HCT116 (cell line): Measurements from ENCODE around the gene CSNK2B. TPM values are rescaled to one million over a fixed set of nuclear protein-coding genes. Genes with fewer than 3 reads are reported as not detected.

Experiments used
- ATAC-seq: fragments of 200-7000 bp; cut with Tn5 transposase; 2 replicates; pipeline ENCODE4 v1.9.1; 2020; ENCODE audit warnings: mild to moderate bottlenecking, moderate library complexity
- BruUV-seq: library from RNA; stranded (reverse); fragments of 400-500 nt; replicated peaks from 2 replicates; lab custom pipeline; 2021; lab: Mats Ljungman, UMichigan
- CTCF ChIA-PET: fragments of 300-600 bp; sonication (Branson Sonifier 250); formaldehyde crosslinking; loops from one replicate; lab custom pipeline; 2021; ENCODE audit warnings: antibody characterized with exemption; lab: Charles Lee
- POLR2A ChIA-PET: fragments of 300-600, 350-600 bp; sonication (Branson Sonifier 250); formaldehyde crosslinking; loops from one replicate; lab custom pipeline; 2021; ENCODE audit warnings: antibody characterized with exemption; lab: Charles Lee
- RAD21 ChIA-PET, 2 experiments: fragments of 300-600 bp; sonication (Branson Sonifier 250); formaldehyde crosslinking; loops; one replicate each; lab custom pipeline; 2023; ENCODE audit warnings: low total read pairs in 2 of 2; ENCODE audit not compliant: uncharacterized antibody in 2 of 2, unreplicated experiment in 2 of 2, low non-redundant PET in 1 of 2; lab: Charles Lee
- DNase-seq: peaks from one replicate; pipeline ENCODE4 v3.0.0-alpha.2; 2010; ENCODE audit warnings: low read depth, low spot score
- H2AFZ ChIP-seq: fragments of 200-600 bp; shearing (Covaris generic), sonication (generic); 2 replicates; pipeline ENCODE4 v1.6.1; 2017; ENCODE audit warnings: low read depth, mixed run types, mixed read lengths, antibody characterized with exemption, low read length; ENCODE audit not compliant: poor library complexity, severe bottlenecking
- H3K27ac ChIP-seq: 2 replicates; pipeline ENCODE4 v1.5.1; 2012; ENCODE audit warnings: low read depth, low read length
- H3K27me3 ChIP-seq: fragments of 200-600 bp; sonication (generic); 2 replicates; pipeline ENCODE4 v1.6.1; 2016; ENCODE audit warnings: mixed run types, low read length, mixed read lengths; ENCODE audit not compliant: insufficient read depth
- H3K36me3 ChIP-seq, 2 experiments: fragments of 200-500 bp in 1 of 2; fragments of 200-600 bp in 1 of 2; sonication (Bioruptor generic) in 1 of 2; sonication (generic) in 1 of 2; 2 replicates each; pipeline versions ENCODE4 v1.5.1 to v1.6.1; 2014 to 2016; ENCODE audit warnings: low read length in 2 of 2, inconsistent platforms in 1 of 2, mixed read lengths in 1 of 2, mixed run types in 1 of 2; ENCODE audit not compliant: insufficient read depth in 2 of 2, control insufficient read depth in 1 of 2
- H3K4me1 ChIP-seq, 2 experiments: fragments of 200-600 bp in 1 of 2; sonication (generic) in 1 of 2; 2 replicates each; pipeline versions ENCODE4 v1.5.1 to v1.6.1; 2012 to 2017; ENCODE audit warnings: low read length in 2 of 2, inconsistent platforms in 1 of 2, mild to moderate bottlenecking in 1 of 2, mixed read lengths in 1 of 2, mixed run types in 1 of 2, moderate library complexity in 1 of 2; ENCODE audit not compliant: insufficient read depth in 2 of 2, control insufficient read depth in 1 of 2
- H3K4me2 ChIP-seq: fragments of 200-600 bp; sonication (generic); 2 replicates; pipeline ENCODE4 v1.6.1; 2017; ENCODE audit warnings: mixed run types, low read length, mixed read lengths
- H3K4me3 ChIP-seq, 2 experiments: fragments of 200-600 bp in 1 of 2; sonication (generic) in 1 of 2; replicated peaks in 1 of 2; 2 replicates each; pipeline ENCODE4 v1.5.1; 2011 to 2016; ENCODE audit warnings: low read length in 2 of 2, control low read depth in 1 of 2, low read depth in 1 of 2, mild to moderate bottlenecking in 1 of 2, mixed read lengths in 1 of 2, mixed run types in 1 of 2
- H3K79me2 ChIP-seq: fragments of 200-600 bp; sonication (generic); 2 replicates; pipeline ENCODE4 v1.6.1; 2017; ENCODE audit warnings: mild to moderate bottlenecking, mixed run types, low read length, moderate library complexity, mixed read lengths; ENCODE audit not compliant: insufficient read depth
- H3K9ac ChIP-seq: fragments of 200-600 bp; sonication (generic); 2 replicates; pipeline ENCODE4 v1.6.1; 2016; ENCODE audit warnings: low read length, mixed read lengths
- H3K9me2 ChIP-seq: fragments of 200-600 bp; sonication (generic), shearing (Covaris generic); 2 replicates; pipeline ENCODE4 v1.6.1; 2017; ENCODE audit warnings: mixed run types, mild to moderate bottlenecking, moderate library complexity; ENCODE audit not compliant: insufficient read depth
- H3K9me3 ChIP-seq, 2 experiments: fragments of 200-500 bp in 1 of 2; fragments of 200-600 bp in 1 of 2; sonication (Bioruptor generic) in 1 of 2; sonication (generic) in 1 of 2; 2 replicates each; pipeline ENCODE4 v1.6.1; 2014 to 2017; ENCODE audit warnings: low read length in 2 of 2, mixed read lengths in 2 of 2, inconsistent platforms in 1 of 2, low read depth in 1 of 2, mild to moderate bottlenecking in 1 of 2, mixed run types in 1 of 2, moderate library complexity in 1 of 2; ENCODE audit not compliant: control insufficient read depth in 1 of 2, insufficient read depth in 1 of 2
- H4K20me1 ChIP-seq: fragments of 200-600 bp; sonication (generic), shearing (Covaris generic); 2 replicates; pipeline ENCODE4 v1.6.1; 2017; ENCODE audit warnings: mixed run types, mild to moderate bottlenecking, moderate library complexity; ENCODE audit not compliant: insufficient read depth
- ATF3 ChIP-seq: IDR thresholded peaks from 2 replicates; pipeline ENCODE4 v1.6.1; 2012
- CBX3 ChIP-seq: IDR thresholded peaks from 2 replicates; pipeline ENCODE4 v1.6.1; 2012; ENCODE audit warnings: low read depth
- EZH2phosphoT487 ChIP-seq: fragments of 200-600 bp; IDR thresholded peaks from 2 replicates; pipeline ENCODE4 v1.6.1; 2018; ENCODE audit warnings: antibody characterized with exemption, borderline replicate concordance
- RAD21 ChIP-seq: IDR thresholded peaks from 2 replicates; pipeline ENCODE4 v1.6.1; 2012; ENCODE audit warnings: low read depth, mild to moderate bottlenecking
- SIN3A ChIP-seq: IDR thresholded peaks from 2 replicates; pipeline ENCODE4 v1.6.1; 2012; ENCODE audit warnings: low read depth
- SP1 ChIP-seq: IDR thresholded peaks from 2 replicates; pipeline ENCODE4 v1.6.1; 2012; ENCODE audit warnings: low read depth
- YY1 ChIP-seq: IDR thresholded peaks from 2 replicates; pipeline ENCODE4 v1.6.1; 2011; ENCODE audit warnings: low read length, low read depth, moderate library complexity, mild to moderate bottlenecking; ENCODE audit not compliant: insufficient replicate concordance; ENCODE audit errors: extremely low read depth
- ZBTB33 ChIP-seq: IDR thresholded peaks from 2 replicates; pipeline ENCODE4 v1.6.1; 2011; ENCODE audit warnings: mild to moderate bottlenecking, low read length, moderate library complexity; ENCODE audit not compliant: insufficient replicate concordance; ENCODE audit errors: extremely low read depth
- intact Hi-C: fragments of 100-400 bp; cut with micrococcal nuclease; formaldehyde crosslinking; loops from 2 replicates; pipeline ENCODE4 v1.10.0; 2022
- total RNA-seq: library from RNA; stranded (reverse); gene quantifications from one replicate; pipeline ENCODE4 v1.2.1, GENCODE V29; 2021; ENCODE audit not compliant: unreplicated experiment
- TF ChIP-seq, protein P1 (sequence below), 3 experiments: fragments of 200-600 bp in 1 of 3; sonication (generic) in 1 of 3; IDR thresholded peaks in 2 of 3; conservative IDR thresholded peaks in 1 of 3; 2 replicates each; pipeline ENCODE4 v1.5.1; 2012 to 2017; ENCODE audit warnings: low read depth in 2 of 3, low read length in 2 of 3, antibody characterized with exemption in 1 of 3, borderline replicate concordance in 1 of 3, control low read depth in 1 of 3, mild to moderate bottlenecking in 1 of 3, mixed read lengths in 1 of 3, mixed run types in 1 of 3, moderate library complexity in 1 of 3; ENCODE audit not compliant: insufficient read depth in 1 of 3

Gene CSNK2B
- total RNA-seq, 1 experiment from 2014 or later, result 210 TPM

DNA sequence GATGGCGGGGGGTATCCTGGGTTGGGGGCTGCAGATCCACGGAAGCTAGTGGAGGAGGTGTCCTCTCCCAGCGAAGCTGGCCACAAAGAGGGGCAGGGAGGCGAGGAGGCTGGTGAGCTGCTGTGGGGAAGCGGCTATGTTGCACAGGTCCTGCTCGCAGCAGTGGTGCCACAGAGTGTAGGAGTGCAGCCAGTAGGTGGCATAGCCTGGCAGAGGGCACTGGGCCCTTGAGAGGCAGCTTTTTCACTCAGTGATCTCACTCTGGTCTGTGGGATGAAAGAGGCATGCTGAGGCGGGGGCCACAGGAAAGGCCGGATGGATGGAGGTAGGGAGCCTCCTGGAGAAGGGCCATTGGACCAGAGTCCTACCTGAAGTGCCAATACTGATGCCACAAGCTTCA lies 46.4 kb downstream of the CSNK2B start:
- H3K9me2 ChIP-seq, result no peaks in the 10 kb centered on the region
- H3K27me3 ChIP-seq, result no peaks in the 10 kb centered on the region
- no peaks in the 10 kb centered on the region for H3K36me3 ChIP-seq
- H3K27ac ChIP-seq, result no peak overlapping the region
- H3K79me2 ChIP-seq, result no peaks in the 10 kb centered on the region
- no peak overlapping the region for H3K4me2 ChIP-seq
- no peaks in the 10 kb centered on the region for H4K20me1 ChIP-seq
- intact Hi-C loops, result no loop called here
- DNase-seq (no peak), ATAC-seq (peak; percentile 70)
- TF ChIP-seq YY1, result no peak
- no peak for TF ChIP-seq CBX3
- TF ChIP-seq EZH2phosphoT487, result no peak
- no peak for TF ChIP-seq ZBTB33
- TF ChIP-seq ATF3, result no peak
- no peak for TF ChIP-seq SP1
- TF ChIP-seq, protein P1, sequence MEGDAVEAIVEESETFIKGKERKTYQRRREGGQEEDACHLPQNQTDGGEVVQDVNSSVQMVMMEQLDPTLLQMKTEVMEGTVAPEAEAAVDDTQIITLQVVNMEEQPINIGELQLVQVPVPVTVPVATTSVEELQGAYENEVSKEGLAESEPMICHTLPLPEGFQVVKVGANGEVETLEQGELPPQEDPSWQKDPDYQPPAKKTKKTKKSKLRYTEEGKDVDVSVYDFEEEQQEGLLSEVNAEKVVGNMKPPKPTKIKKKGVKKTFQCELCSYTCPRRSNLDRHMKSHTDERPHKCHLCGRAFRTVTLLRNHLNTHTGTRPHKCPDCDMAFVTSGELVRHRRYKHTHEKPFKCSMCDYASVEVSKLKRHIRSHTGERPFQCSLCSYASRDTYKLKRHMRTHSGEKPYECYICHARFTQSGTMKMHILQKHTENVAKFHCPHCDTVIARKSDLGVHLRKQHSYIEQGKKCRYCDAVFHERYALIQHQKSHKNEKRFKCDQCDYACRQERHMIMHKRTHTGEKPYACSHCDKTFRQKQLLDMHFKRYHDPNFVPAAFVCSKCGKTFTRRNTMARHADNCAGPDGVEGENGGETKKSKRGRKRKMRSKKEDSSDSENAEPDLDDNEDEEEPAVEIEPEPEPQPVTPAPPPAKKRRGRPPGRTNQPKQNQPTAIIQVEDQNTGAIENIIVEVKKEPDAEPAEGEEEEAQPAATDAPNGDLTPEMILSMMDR (IDR thresholded peaks at IDR 0.05 in 2 of 3, conservative IDR thresholded peaks at IDR 0.05 in 1 of 3; ENCODE audit: borderline replicate concordance in 1 of 3, insufficient read depth in 1 of 3, low read depth in 2 of 3, low read length in 2 of 3), result peak in 2 of 3 experiments; percentile 22 to 38; a peak in 4 of 6 replicates
- TF ChIP-seq SIN3A, result no peak
- TF ChIP-seq RAD21, result peak; percentile 60
- no TSS peak for BruUV-seq
- ChIA-PET RAD21 (no interaction called here), POLR2A (interaction anchor here (1.1 kb wide), 1 partner anchor 115 kb away, joined by 3 read pairs; the partner anchor contains the start of gene HSPA1B), CTCF (interaction anchor here (1.0 to 1.5 kb wide), 4 partner anchors 9 to 118 kb away, joined by 3 to 4 read pairs (median 3); partner anchors contain the start of genes ABHD16A and CLIC1)
- H3K4me3 ChIP-seq, result no peak overlapping the region
- H3K9ac ChIP-seq, result no peak overlapping the region
- peaks cover 16 to 27% of the 10 kb centered on the region in 2 experiments; a peak in 3 of 4 replicates for H3K4me1 ChIP-seq
- no peak overlapping the region for H2AFZ ChIP-seq
- no peaks in the 10 kb centered on the region for H3K9me3 ChIP-seq
